Measurements from ENCODE around the gene PNPLA6. TPM values are rescaled to one million over a fixed set of nuclear protein-coding genes. Genes with fewer than 3 reads are reported as not detected.

Gene PNPLA6
- total and polyA plus RNA-seq, 10 of the 15 experiments (the other 5 are each of a cell fraction or from before 2014, with no cell fraction given): 0.95 to 105 (median 40.0) TPM

GRCh38 chr19:7554565-7554964 lies 19.0 kb downstream of the PNPLA6 start:
- DNase-seq (ENCODE audit: low read depth, low spot score): no peak
- no peaks in the 10 kb centered on the region; the same call in 1 of the 2 replicates for H3K4me1 ChIP-seq (ENCODE audit: control insufficient read depth, insufficient read depth, low read length)
- H3K27ac ChIP-seq (ENCODE audit: control insufficient read depth, insufficient read depth): no peak overlapping the region
- ChIA-PET RAD21 (ENCODE audit: unreplicated experiment) (no interaction called here), SMC1A (ENCODE audit: uncharacterized antibody, unreplicated experiment) (no interaction called here), CTCF (interaction anchor here (0.6 to 1.1 kb wide), 2 partner anchors 188 to 245 kb away, joined by 3 read pairs; no protein-coding TSS in a partner anchor), POLR2A (no interaction called here)
- intact Hi-C loops (cut with micrococcal nuclease; ENCODE audit: unreplicated experiment): no loop called here
- no peak overlapping the region for H3K4me3 ChIP-seq
- FAIRE-seq: no peak
- no peak for ATAC-seq
- H4K20me1 ChIP-seq (ENCODE audit: control insufficient read depth, insufficient read depth): no peaks in the 10 kb centered on the region
- 92% methylated on average over 28 of the region's 28 CpGs for WGBS (ENCODE audit: insufficient coverage, insufficient replicate concordance, low lambda C conversion rate, missing lambda C conversion rate)
- peaks cover 11 to 16% of the 10 kb centered on the region in 2 experiments for H3K36me3 ChIP-seq (ENCODE audit: control insufficient read depth in 2 of 2, insufficient read depth in 2 of 2, low read length in 1 of 2)
- H3K9me3 ChIP-seq (replicated peaks; ENCODE audit: control insufficient read depth, insufficient read depth, low read length): no peaks in the 10 kb centered on the region
- H3K4me2 ChIP-seq (ENCODE audit: control insufficient read depth, insufficient read depth): no peak overlapping the region
- H3K27me3 ChIP-seq (replicated peaks in 1 of 2; ENCODE audit: control insufficient read depth in 2 of 2, insufficient read depth in 2 of 2, low read length in 1 of 2): no peaks in the 10 kb centered on the region
- no peaks in the 10 kb centered on the region for H3K79me2 ChIP-seq (ENCODE audit: control insufficient read depth, insufficient read depth, low read length)
- H2AFZ ChIP-seq (ENCODE audit: control insufficient read depth, low read depth, low read length): no peak overlapping the region
- TF ChIP-seq POLR2A (IDR thresholded peaks at IDR 0.05; ENCODE audit: low read depth, low read length) (peak; percentile 40; the same call in 1 of the 2 replicates), POLR2AphosphoS2 (IDR thresholded peaks at IDR 0.05; ENCODE audit: low read depth, low read length) (no peak)
- in situ Hi-C loops (cut with MboI): no loop called here
- no peak overlapping the region for H3K9ac ChIP-seq (ENCODE audit: control insufficient read depth, insufficient read depth, low read length)
- no TSS peak for BruUV-seq (replicated peaks)

DNA sequence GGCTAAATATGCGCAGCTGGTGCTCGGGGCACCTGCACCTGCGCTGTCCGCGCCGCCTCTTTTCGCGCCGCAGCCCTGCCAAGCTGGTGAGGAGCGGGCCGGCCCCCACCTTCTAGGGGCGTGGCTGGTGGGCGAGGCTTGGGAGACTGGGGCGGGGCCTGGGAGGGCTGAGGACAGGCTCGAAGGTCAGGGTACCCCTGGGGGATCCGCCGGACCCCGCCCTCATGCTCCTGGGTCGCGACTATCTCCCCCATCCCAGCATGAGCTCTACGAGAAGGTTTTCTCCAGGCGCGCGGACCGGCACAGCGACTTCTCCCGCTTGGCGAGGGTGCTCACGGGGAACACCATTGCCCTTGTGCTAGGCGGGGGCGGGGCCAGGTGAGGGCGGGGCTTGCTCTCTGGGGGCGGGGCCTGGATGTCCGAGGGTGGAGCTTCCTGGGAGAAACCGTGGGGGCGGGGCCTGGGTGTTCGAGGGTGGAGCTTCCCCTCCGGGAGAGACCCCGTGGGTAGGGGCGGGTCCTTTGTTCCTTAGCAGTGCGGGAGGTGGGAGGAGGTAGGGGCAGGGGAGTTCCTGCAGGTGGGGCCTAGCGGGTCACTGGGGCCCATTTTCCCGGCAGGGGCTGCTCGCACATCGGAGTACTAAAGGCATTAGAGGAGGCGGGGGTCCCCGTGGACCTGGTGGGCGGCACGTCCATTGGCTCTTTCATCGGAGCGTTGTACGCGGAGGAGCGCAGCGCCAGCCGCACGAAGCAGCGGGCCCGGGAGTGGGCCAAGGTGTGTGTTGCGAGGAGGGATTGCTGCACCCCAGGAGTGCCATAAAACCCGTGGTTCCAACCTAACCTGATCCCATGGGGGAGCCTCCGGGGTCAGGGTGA lies 19.7 kb downstream of the PNPLA6 start:
- intact Hi-C loops (cut with micrococcal nuclease; ENCODE audit: unreplicated experiment) (no loop called here), in situ Hi-C loops (cut with MboI) (no loop called here)
- H3K27me3 ChIP-seq (replicated peaks in 1 of 2; ENCODE audit: control insufficient read depth in 2 of 2, insufficient read depth in 2 of 2, low read length in 1 of 2): no peaks in the 10 kb centered on the region
- ChIA-PET CTCF (interaction anchor here (0.6 to 1.1 kb wide), 2 partner anchors 189 to 244 kb away, joined by 3 read pairs; no protein-coding TSS in a partner anchor), SMC1A (ENCODE audit: uncharacterized antibody, unreplicated experiment) (no interaction called here), POLR2A (no interaction called here), RAD21 (ENCODE audit: unreplicated experiment) (no interaction called here)
- H4K20me1 ChIP-seq (ENCODE audit: control insufficient read depth, insufficient read depth): no peaks in the 10 kb centered on the region
- no peak overlapping the region for H3K4me2 ChIP-seq (ENCODE audit: control insufficient read depth, insufficient read depth)
- ATAC-seq (no peak), DNase-seq (ENCODE audit: low read depth, low spot score) (no peak), FAIRE-seq (no peak)
- no peaks in the 10 kb centered on the region; the same call in 2 of the 3 replicates for H3K9me3 ChIP-seq (replicated peaks; ENCODE audit: control insufficient read depth, insufficient read depth, low read length)
- over 99% methylated on average over 44 of the region's 62 CpGs for WGBS (ENCODE audit: insufficient coverage, insufficient replicate concordance, low lambda C conversion rate, missing lambda C conversion rate)
- no peak overlapping the region for H3K9ac ChIP-seq (ENCODE audit: control insufficient read depth, insufficient read depth, low read length)
- no peak overlapping the region for H2AFZ ChIP-seq (ENCODE audit: control insufficient read depth, low read depth, low read length)
- BruUV-seq (replicated peaks): no TSS peak
- no peak overlapping the region for H3K4me3 ChIP-seq
- H3K27ac ChIP-seq (ENCODE audit: control insufficient read depth, insufficient read depth): no peak overlapping the region
- peaks cover 11 to 13% of the 10 kb centered on the region in 2 experiments for H3K36me3 ChIP-seq (ENCODE audit: control insufficient read depth in 2 of 2, insufficient read depth in 2 of 2, low read length in 1 of 2)
- no peaks in the 10 kb centered on the region for H3K79me2 ChIP-seq (ENCODE audit: control insufficient read depth, insufficient read depth, low read length)
- no peaks in the 10 kb centered on the region; the same call in 1 of the 2 replicates for H3K4me1 ChIP-seq (ENCODE audit: control insufficient read depth, insufficient read depth, low read length)
- TF ChIP-seq CBFB (IDR thresholded peaks at IDR 0.05; ENCODE audit: low read depth) (no peak), HCFC1 (IDR thresholded peaks at IDR 0.05; ENCODE audit: low read length) (no peak), ZBTB11 (CRISPR knock-in tag; IDR thresholded peaks at IDR 0.05) (no peak), TBL1XR1 (IDR thresholded peaks at IDR 0.05; ENCODE audit: low read depth, low read length) (no peak)
- TF ChIP-seq, protein P1, sequence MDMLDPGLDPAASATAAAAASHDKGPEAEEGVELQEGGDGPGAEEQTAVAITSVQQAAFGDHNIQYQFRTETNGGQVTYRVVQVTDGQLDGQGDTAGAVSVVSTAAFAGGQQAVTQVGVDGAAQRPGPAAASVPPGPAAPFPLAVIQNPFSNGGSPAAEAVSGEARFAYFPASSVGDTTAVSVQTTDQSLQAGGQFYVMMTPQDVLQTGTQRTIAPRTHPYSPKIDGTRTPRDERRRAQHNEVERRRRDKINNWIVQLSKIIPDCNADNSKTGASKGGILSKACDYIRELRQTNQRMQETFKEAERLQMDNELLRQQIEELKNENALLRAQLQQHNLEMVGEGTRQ (IDR thresholded peaks at IDR 0.05; ENCODE audit: borderline replicate concordance, low read depth, low read length): no peak
- TF ChIP-seq, protein P2, sequence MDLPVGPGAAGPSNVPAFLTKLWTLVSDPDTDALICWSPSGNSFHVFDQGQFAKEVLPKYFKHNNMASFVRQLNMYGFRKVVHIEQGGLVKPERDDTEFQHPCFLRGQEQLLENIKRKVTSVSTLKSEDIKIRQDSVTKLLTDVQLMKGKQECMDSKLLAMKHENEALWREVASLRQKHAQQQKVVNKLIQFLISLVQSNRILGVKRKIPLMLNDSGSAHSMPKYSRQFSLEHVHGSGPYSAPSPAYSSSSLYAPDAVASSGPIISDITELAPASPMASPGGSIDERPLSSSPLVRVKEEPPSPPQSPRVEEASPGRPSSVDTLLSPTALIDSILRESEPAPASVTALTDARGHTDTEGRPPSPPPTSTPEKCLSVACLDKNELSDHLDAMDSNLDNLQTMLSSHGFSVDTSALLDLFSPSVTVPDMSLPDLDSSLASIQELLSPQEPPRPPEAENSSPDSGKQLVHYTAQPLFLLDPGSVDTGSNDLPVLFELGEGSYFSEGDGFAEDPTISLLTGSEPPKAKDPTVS (IDR thresholded peaks at IDR 0.05; ENCODE audit: low read depth, low read length): no peak
- TF ChIP-seq, protein P3, sequence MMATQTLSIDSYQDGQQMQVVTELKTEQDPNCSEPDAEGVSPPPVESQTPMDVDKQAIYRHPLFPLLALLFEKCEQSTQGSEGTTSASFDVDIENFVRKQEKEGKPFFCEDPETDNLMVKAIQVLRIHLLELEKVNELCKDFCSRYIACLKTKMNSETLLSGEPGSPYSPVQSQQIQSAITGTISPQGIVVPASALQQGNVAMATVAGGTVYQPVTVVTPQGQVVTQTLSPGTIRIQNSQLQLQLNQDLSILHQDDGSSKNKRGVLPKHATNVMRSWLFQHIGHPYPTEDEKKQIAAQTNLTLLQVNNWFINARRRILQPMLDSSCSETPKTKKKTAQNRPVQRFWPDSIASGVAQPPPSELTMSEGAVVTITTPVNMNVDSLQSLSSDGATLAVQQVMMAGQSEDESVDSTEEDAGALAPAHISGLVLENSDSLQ (IDR thresholded peaks at IDR 0.05): no peak

Measured in GM12878 (cell line).